K562 (cell line): Measurements from ENCODE around the gene TK1. TPM values are rescaled to one million over a fixed set of nuclear protein-coding genes. Genes with fewer than 3 reads are reported as not detected.

Experiments
- ARHGAP35 ChIP-seq: fragments of 450-650 bp; IDR thresholded peaks from 2 replicates; pipeline ENCODE4 v1.6.1; 2018; ENCODE audit not compliant: partially characterized antibody
- CHD4 ChIP-seq: fragments of 200-600 bp; sonication (generic); IDR thresholded peaks from 3 replicates; pipeline ENCODE4 v1.6.1; 2012; ENCODE audit warnings: low read depth, mild to moderate bottlenecking, mixed read lengths, low read length, inconsistent platforms; ENCODE audit not compliant: insufficient read depth, insufficient replicate concordance, poor library complexity, severe bottlenecking
- DIDO1 ChIP-seq: fragments of 450-650 bp; IDR thresholded peaks from 2 replicates; pipeline ENCODE4 v1.6.1; 2016; ENCODE audit warnings: low read depth, missing biosample characterization, missing genetic modification characterization
- FOXA1 ChIP-seq: fragments of 450-650 bp; IDR thresholded peaks from 2 replicates; pipeline ENCODE4 v1.6.1; 2016; ENCODE audit warnings: mild to moderate bottlenecking, borderline replicate concordance
- HNRNPL ChIP-seq: fragments of 200-400 bp; formaldehyde crosslinking; IDR thresholded peaks from 2 replicates; pipeline ENCODE4 v1.6.1; 2017; ENCODE audit warnings: low read depth, mild to moderate bottlenecking, low read length
- MAFG ChIP-seq: fragments of 450-650 bp; conservative IDR thresholded peaks from 2 replicates; pipeline ENCODE4 v1.6.1; 2016; ENCODE audit warnings: missing genetic modification characterization, missing compliant biosample characterization
- NONO ChIP-seq, 2 experiments: fragments of 200-400 bp in 1 of 2; fragments of 450-650 bp in 1 of 2; formaldehyde crosslinking in 1 of 2; IDR thresholded peaks; 2 replicates each; pipeline ENCODE4 v1.6.1; 2017; ENCODE audit warnings: low read depth in 2 of 2, mild to moderate bottlenecking in 2 of 2, moderate library complexity in 2 of 2, low read length in 1 of 2
- PML ChIP-seq: IDR thresholded peaks from 2 replicates; pipeline ENCODE4 v1.6.1; 2012; ENCODE audit warnings: low read length, inconsistent platforms
- PREB ChIP-seq: sonication (generic); formaldehyde crosslinking; IDR thresholded peaks from 2 replicates; pipeline ENCODE4 v1.8.1; 2023; ENCODE audit warnings: mild to moderate bottlenecking, missing genetic modification reagents
- PURB ChIP-seq: sonication (generic); formaldehyde crosslinking; IDR thresholded peaks from 2 replicates; pipeline ENCODE4 v1.9.0; 2021; ENCODE audit warnings: low read depth, mild to moderate bottlenecking, missing genetic modification reagents
- RAD21 ChIP-seq, 2 experiments: fragments of 250-450 bp in 1 of 2; fragments of 450-650 bp in 1 of 2; sonication (Bioruptor Pico) in 1 of 2; formaldehyde crosslinking in 1 of 2; IDR thresholded peaks in 1 of 2; conservative IDR thresholded peaks in 1 of 2; 2 replicates each; pipeline versions ENCODE4 v1.4.0 to v1.8.0; 2020 to 2022; ENCODE audit warnings: mild to moderate bottlenecking in 2 of 2, moderate library complexity in 1 of 2
- RBM14 ChIP-seq: fragments of 200-400 bp; formaldehyde crosslinking; IDR thresholded peaks from 2 replicates; pipeline ENCODE4 v1.6.1; 2018; ENCODE audit warnings: low read depth, mild to moderate bottlenecking, low read length, moderate library complexity, borderline replicate concordance; ENCODE audit not compliant: insufficient read depth
- RFX7 ChIP-seq: fragments of 250-450 bp; sonication (Bioruptor Pico); IDR thresholded peaks from 2 replicates; pipeline ENCODE4 v1.5.1; 2021; ENCODE audit warnings: mild to moderate bottlenecking
- RUNX1 ChIP-seq: sonication (generic); IDR thresholded peaks from 2 replicates; pipeline ENCODE4 v1.6.1; 2016; ENCODE audit warnings: antibody characterized with exemption, low read depth
- SMARCE1 ChIP-seq: fragments of 450-650 bp; IDR thresholded peaks from 2 replicates; pipeline ENCODE4 v1.7.1; 2016; ENCODE audit warnings: mild to moderate bottlenecking
- ZBTB40 ChIP-seq, 2 experiments: fragments of 450-650 bp in 1 of 2; sonication (generic) in 1 of 2; formaldehyde crosslinking in 1 of 2; IDR thresholded peaks; 2 replicates each; pipeline versions ENCODE4 v1.7.1 to v1.9.0; 2016 to 2022; ENCODE audit warnings: inconsistent platforms in 1 of 2, mild to moderate bottlenecking in 1 of 2, missing genetic modification reagents in 1 of 2
- ZBTB7A ChIP-seq: IDR thresholded peaks from 2 replicates; pipeline ENCODE4 v1.6.1; 2011; ENCODE audit warnings: low read depth, mild to moderate bottlenecking, low read length, moderate library complexity, borderline replicate concordance; ENCODE audit not compliant: control insufficient read depth
- polyA plus RNA-seq, 8 experiments: library from polyadenylated mRNA; depleted of rRNA in 4 of 8; stranded (reverse) in 5 of 8; unstranded in 3 of 8; fragments of >200 nt; fragmentation: Nextera tagmentation in 2 of 8; fragmentation: Illumina TruSeq in 1 of 8; extraction: Ambion mirVana in 2 of 8; extraction: Trizol in 1 of 8; gene quantifications; 2 replicates each; pipeline versions ENCODE4 v1.2.1 to v1.2.3, GENCODE V29; 2011 to 2014; ENCODE audit warnings: inconsistent platforms in 1 of 8, missing spikeins in 1 of 8
- total RNA-seq, 7 experiments: library from RNA; depleted of rRNA in 6 of 7; stranded (reverse); fragments of >200 nt in 6 of 7; fragmentation: Illumina TruSeq in 2 of 7; extraction: Trizol in 2 of 7; gene quantifications; 2 replicates each; pipeline versions ENCODE4 v1.2.1 to v1.2.3, GENCODE V29; 2011 to 2021; ENCODE audit warnings: low replicate concordance in 1 of 7

Gene TK1
- total and polyA plus RNA-seq, 9 of the 15 experiments (the other 6 are each of a cell fraction or from before 2014, with no cell fraction given), result 8.4 to 280 (median 103) TPM

GRCh38 chr17:78128551-78129350, 58.1 kb downstream of the TK1 start, which contains the start of gene TMC6 (continued):
- TF ChIP-seq ZBTB40 (IDR thresholded peaks at IDR 0.05) (peak; percentile 48; the same call in 1 of the 2 replicates), ZBTB40 (CRISPR knock-in tag; IDR thresholded peaks at IDR 0.05) (no peak), CHD4 (no peak), RAD21 (CRISPR knock-in tag; conservative IDR thresholded peaks at IDR 0.05 in 1 of 2, IDR thresholded peaks at IDR 0.05 in 1 of 2) (no peak), ARHGAP35 (no peak), DIDO1 (tag) (no peak), PURB (no peak), PML (peak; percentile 62; the same call in 1 of the 2 replicates), RBM14 (no peak), ZBTB7A (peak; percentile 99), NONO (IDR thresholded peaks at IDR 0.05; ENCODE audit: low read depth in 2 of 2, low read length in 1 of 2) (no peak), SMARCE1 (peak; percentile 85), MAFG (tag) (no peak), HNRNPL (peak; percentile 95), PREB (CRISPR knock-in tag) (no peak), RFX7 (CRISPR knock-in tag) (no peak), FOXA1 (no peak), RUNX1 (no peak)
